ENCODE data around the gene TCOF1.

- TF ChIP-seq CTCF (IDR thresholded peaks at IDR 0.05): no peak
- no peak for TF ChIP-seq POLR2A (IDR thresholded peaks at IDR 0.05)
Observed at GRCh38 chr5:150318613-150319483, 38.6 kb upstream of the TCOF1 start.
